K562 (cell line): ENCODE data around the gene SUGT1. TPM values are rescaled to one million over a fixed set of nuclear protein-coding genes. Genes with fewer than 3 reads are reported as not detected.

Source experiments
- ATAC-seq: fragments of 200-7000 bp; cut with Tn5 transposase; 3 replicates; pipeline ENCODE4 v1.9.1; 2020; ENCODE audit warnings: moderate library complexity
- BruUV-seq: library from RNA; stranded (reverse); fragments of 400-500 nt; replicated peaks from 2 replicates; lab custom pipeline; 2021; lab: Mats Ljungman, UMichigan
- CTCF ChIA-PET: fragments of 300-600 bp; formaldehyde crosslinking; extraction: SDS; loops from one replicate; lab custom pipeline; 2021; ENCODE audit warnings: low intra/inter-chr PET ratio; lab: Yijun Ruan, JAX
- POLR2A ChIA-PET: fragments of 300-600, 350-650 bp; sonication (Branson Sonifier 250); formaldehyde crosslinking; extraction: SDS; loops from one replicate; lab custom pipeline; 2021; ENCODE audit warnings: antibody characterized with exemption, inconsistent platforms; lab: Yijun Ruan, JAX
- DNase-seq, 4 experiments: peaks; one replicate each; pipeline versions ENCODE4 v3.0.0 to v3.0.0-alpha.2; 2011 to 2018; ENCODE audit warnings: low spot score in 3 of 4, mixed read lengths in 3 of 4; ENCODE audit errors: extremely low read depth in 1 of 4
- FAIRE-seq: peaks from 2 replicates; lab custom pipeline; 2011; peaks lifted over from hg19 to GRCh38; lab: Jason Lieb, UNC
- H2AFZ ChIP-seq: 2 replicates; pipeline ENCODE4 v1.6.0; 2011; ENCODE audit warnings: low read depth, low read length, control low read depth, inconsistent platforms
- H3K27ac ChIP-seq: fragments of 200-600 bp; 3 replicates; pipeline ENCODE4 v1.8.0; 2011; ENCODE audit warnings: low read depth, mild to moderate bottlenecking, control low read depth, inconsistent platforms, low read length, moderate library complexity, mixed read lengths; ENCODE audit errors: extremely low read depth
- H3K27me3 ChIP-seq, 2 experiments: fragments of 300-600 bp in 1 of 2; 2 replicates in 1 of 2; 3 replicates in 1 of 2; pipeline versions ENCODE4 v1.6.0 to v1.8.0; 2011; ENCODE audit warnings: inconsistent platforms in 2 of 2, low read length in 2 of 2, mild to moderate bottlenecking in 1 of 2, mixed read lengths in 1 of 2, moderate library complexity in 1 of 2; ENCODE audit not compliant: control insufficient read depth in 2 of 2, insufficient read depth in 2 of 2
- H3K36me3 ChIP-seq: fragments of 300-600 bp; 3 replicates; pipeline ENCODE4 v1.8.0; 2011; ENCODE audit warnings: mild to moderate bottlenecking, low read length, inconsistent platforms; ENCODE audit not compliant: control insufficient read depth, insufficient read depth
- H3K4me1 ChIP-seq, 2 experiments: fragments of 200-600 bp in 1 of 2; replicated peaks in 1 of 2; 2 replicates in 1 of 2; 3 replicates in 1 of 2; pipeline versions ENCODE4 v1.5.1 to v1.8.0; 2011; ENCODE audit warnings: inconsistent platforms in 2 of 2, low read length in 2 of 2, mild to moderate bottlenecking in 1 of 2, mixed read lengths in 1 of 2, moderate library complexity in 1 of 2; ENCODE audit not compliant: control insufficient read depth in 2 of 2, insufficient read depth in 2 of 2
- H3K4me2 ChIP-seq: 2 replicates; pipeline ENCODE4 v1.6.1; 2011; ENCODE audit warnings: low read length, control low read depth, inconsistent platforms, mixed read lengths; ENCODE audit not compliant: insufficient read depth
- H3K4me3 ChIP-seq: fragments of 200-600 bp; sonication (generic), shearing (Covaris generic); 2 replicates; pipeline ENCODE4 v1.5.1; 2016; ENCODE audit warnings: control low read depth, inconsistent platforms
- H3K79me2 ChIP-seq: fragments of 200-600 bp; 3 replicates; pipeline ENCODE4 v1.8.0; 2011; ENCODE audit warnings: low read length, inconsistent platforms; ENCODE audit not compliant: control insufficient read depth, insufficient read depth
- H3K9ac ChIP-seq, 2 experiments: 2 replicates each; pipeline versions ENCODE4 v1.6.0 to v1.6.1; 2011; ENCODE audit warnings: low read depth in 2 of 2, low read length in 2 of 2, control low read depth in 1 of 2, inconsistent platforms in 1 of 2, mild to moderate bottlenecking in 1 of 2, mixed read lengths in 1 of 2; ENCODE audit not compliant: insufficient read depth in 1 of 2
- H3K9me1 ChIP-seq: one replicate; pipeline ENCODE4 v1.6.0; 2011; ENCODE audit warnings: inconsistent platforms, mild to moderate bottlenecking, low read length, moderate library complexity; ENCODE audit not compliant: control insufficient read depth, insufficient read depth
- H3K9me3 ChIP-seq: replicated peaks from 2 replicates; pipeline ENCODE4 v1.5.1; 2011; ENCODE audit warnings: low read depth, low read length, inconsistent platforms; ENCODE audit not compliant: control insufficient read depth, insufficient read depth
- H4K20me1 ChIP-seq: replicated peaks from 2 replicates; pipeline ENCODE4 v1.6.1; 2011; ENCODE audit warnings: low read length, inconsistent platforms, mixed read lengths; ENCODE audit not compliant: control insufficient read depth, insufficient read depth
- BRD9 ChIP-seq: fragments of 450-650 bp; IDR thresholded peaks from 2 replicates; pipeline ENCODE4 v1.6.1; 2018; ENCODE audit warnings: low read depth; ENCODE audit not compliant: partially characterized antibody
- RBM22 ChIP-seq: fragments of 200-400 bp; formaldehyde crosslinking; IDR thresholded peaks from 2 replicates; pipeline ENCODE4 v1.6.1; 2018; ENCODE audit warnings: low read length, low read depth; ENCODE audit not compliant: poor library complexity, severe bottlenecking
- ZBED1 ChIP-seq: IDR thresholded peaks from 2 replicates; pipeline ENCODE4 v1.6.1; 2014
- WGBS: fragments of 100-300 bp; shearing (Covaris generic); methylation state at CpG from one replicate; pipeline ENCODE4 v1.1.6; 2016; ENCODE audit warnings: low coverage, mixed read lengths; ENCODE audit not compliant: insufficient coverage; ENCODE audit errors: missing lambda C conversion rate; 5-methylcytosine and 5-hydroxymethylcytosine counted together
- in situ Hi-C: fragments of 300-500 bp; cut with MboI; formaldehyde crosslinking; loops from 4 replicates; pipeline ENCODE4 v1.15.0; 2018; ENCODE audit warnings: inconsistent platforms, mixed read lengths
- intact Hi-C: fragments of 100-400 bp; cut with micrococcal nuclease; formaldehyde crosslinking; loops from 2 replicates; pipeline ENCODE4 v1.14.2; 2022
- polyA plus RNA-seq, 8 experiments: library from polyadenylated mRNA; depleted of rRNA in 4 of 8; stranded (reverse) in 5 of 8; unstranded in 3 of 8; fragments of >200 nt; fragmentation: Nextera tagmentation in 2 of 8; fragmentation: Illumina TruSeq in 1 of 8; extraction: Ambion mirVana in 2 of 8; extraction: Trizol in 1 of 8; gene quantifications; 2 replicates each; pipeline versions ENCODE4 v1.2.1 to v1.2.3, GENCODE V29; 2011 to 2014; ENCODE audit warnings: inconsistent platforms in 1 of 8, missing spikeins in 1 of 8
- total RNA-seq, 7 experiments: library from RNA; depleted of rRNA in 6 of 7; stranded (reverse); fragments of >200 nt in 6 of 7; fragmentation: Illumina TruSeq in 2 of 7; extraction: Trizol in 2 of 7; gene quantifications; 2 replicates each; pipeline versions ENCODE4 v1.2.1 to v1.2.3, GENCODE V29; 2011 to 2021; ENCODE audit warnings: low replicate concordance in 1 of 7
- TF ChIP-seq, protein P1 (sequence below): fragments of 250-450 bp; sonication (Bioruptor Pico); IDR thresholded peaks from 2 replicates; pipeline ENCODE4 v1.4.0; 2020; ENCODE audit warnings: mild to moderate bottlenecking, moderate library complexity

SUGT1 gene
- total and polyA plus RNA-seq, 9 of the 15 experiments (the other 6 are each of a cell fraction or from before 2014, with no cell fraction given) = 38.1 to 67.1 (median 53.8) TPM

DNA sequence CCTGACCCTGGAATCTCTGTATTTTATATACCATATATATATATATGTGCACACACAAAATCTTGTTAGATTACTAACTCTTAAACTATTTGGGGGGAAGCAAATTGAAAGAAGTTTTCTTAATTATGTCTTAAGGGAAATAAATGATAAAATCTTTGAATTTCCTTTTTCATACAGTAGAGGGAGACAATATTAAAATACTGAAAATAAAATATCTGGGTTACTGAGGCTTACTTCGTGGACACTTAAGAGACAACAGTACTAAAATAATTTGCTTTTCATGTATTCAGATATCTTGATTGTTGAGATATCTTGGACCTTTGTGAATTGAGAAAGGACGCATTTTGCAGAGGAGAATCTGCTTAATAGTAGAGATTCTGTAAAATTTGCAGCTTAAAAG, 17.0 kb downstream of the SUGT1 start:
- no peak for FAIRE-seq
- 92% methylated on average over 2 of the region's 2 CpGs for WGBS
- no TSS peak for BruUV-seq
- H3K27me3 ChIP-seq = no peaks in the 10 kb centered on the region
- no peak for DNase-seq
- CTCF ChIA-PET = interaction anchor here (0.7 kb wide), 1 partner anchor 299 kb away, joined by 3 read pairs; no protein-coding TSS in a partner anchor
- no peaks in the 10 kb centered on the region for H3K9me3 ChIP-seq
- H3K79me2 ChIP-seq = peaks cover 4% of the 10 kb centered on the region; the same call in 1 of the 3 replicates
- H3K9me1 ChIP-seq = no peaks in the 10 kb centered on the region
- H3K36me3 ChIP-seq = peaks cover 70% of the 10 kb centered on the region; the same call in 2 of the 3 replicates
- H3K4me2 ChIP-seq = no peak overlapping the region
- ATAC-seq = no peak
- H2AFZ ChIP-seq = no peak overlapping the region
- H3K9ac ChIP-seq = no peak overlapping the region
- H4K20me1 ChIP-seq = no peaks in the 10 kb centered on the region
- no peaks in the 10 kb centered on the region; a peak in 1 of 5 replicates for H3K4me1 ChIP-seq
- POLR2A ChIA-PET = no interaction called here
- H3K4me3 ChIP-seq = no peak overlapping the region
- H3K27ac ChIP-seq = no peak overlapping the region
- in situ Hi-C loops = no loop called here
- TF ChIP-seq, protein P1, sequence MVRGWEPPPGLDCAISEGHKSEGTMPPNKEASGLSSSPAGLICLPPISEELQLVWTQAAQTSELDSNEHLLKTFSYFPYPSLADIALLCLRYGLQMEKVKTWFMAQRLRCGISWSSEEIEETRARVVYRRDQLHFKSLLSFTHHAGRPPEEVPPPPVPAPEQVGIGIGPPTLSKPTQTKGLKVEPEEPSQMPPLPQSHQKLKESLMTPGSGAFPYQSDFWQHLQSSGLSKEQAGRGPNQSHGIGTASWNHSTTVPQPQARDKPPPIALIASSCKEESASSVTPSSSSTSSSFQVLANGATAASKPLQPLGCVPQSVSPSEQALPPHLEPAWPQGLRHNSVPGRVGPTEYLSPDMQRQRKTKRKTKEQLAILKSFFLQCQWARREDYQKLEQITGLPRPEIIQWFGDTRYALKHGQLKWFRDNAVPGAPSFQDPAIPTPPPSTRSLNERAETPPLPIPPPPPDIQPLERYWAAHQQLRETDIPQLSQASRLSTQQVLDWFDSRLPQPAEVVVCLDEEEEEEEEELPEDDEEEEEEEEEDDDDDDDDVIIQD (CRISPR knock-in tag) = no peak
- TF ChIP-seq BRD9 (no peak), RBM22 (no peak), ZBED1 (no peak)
- TF ChIP-seq, all 486 proteins: peak for 0
- intact Hi-C loops = loop anchor here (5.0 kb wide), 1 partner anchor 68 kb away; the partner anchor contains the start of gene CNMD
